HL-60 (cell line): Measurements from ENCODE around the gene CYTH1.

Experiments
- DNase-seq, 2 experiments: peaks; one replicate each; pipeline ENCODE4 v3.0.0-alpha.2; 2010 to 2020; ENCODE audit warnings: low read depth in 1 of 2, low spot score in 1 of 2
- H3K27ac ChIP-seq: fragments of 250-450 bp; sonication (Bioruptor Pico); replicated peaks from 2 replicates; pipeline ENCODE4 v1.5.1; 2020; ENCODE audit warnings: mild to moderate bottlenecking, moderate library complexity
- H3K27me3 ChIP-seq: fragments of 250-450 bp; sonication (Bioruptor Pico); 2 replicates; pipeline ENCODE4 v1.5.1; 2021; ENCODE audit warnings: mild to moderate bottlenecking, moderate library complexity; ENCODE audit not compliant: insufficient read depth, poor library complexity, severe bottlenecking
- H3K4me3 ChIP-seq: replicated peaks from 2 replicates; pipeline ENCODE4 v1.5.1; 2011; ENCODE audit warnings: mild to moderate bottlenecking, control low read depth, low read length; ENCODE audit not compliant: insufficient read depth
- CTCF ChIP-seq: IDR thresholded peaks from one replicate; pipeline ENCODE4 v1.5.1; 2011; ENCODE audit warnings: low read length, control low read depth, inconsistent platforms; ENCODE audit not compliant: insufficient read depth
- GABPA ChIP-seq: IDR thresholded peaks from 2 replicates; pipeline ENCODE4 v1.6.1; 2012; ENCODE audit warnings: low read depth
- POLR2AphosphoS5 ChIP-seq: IDR thresholded peaks from 2 replicates; pipeline ENCODE4 v1.6.1; 2012; ENCODE audit warnings: low read depth
- REST ChIP-seq: IDR thresholded peaks from 2 replicates; pipeline ENCODE4 v1.6.1; 2012; ENCODE audit warnings: low read depth; ENCODE audit not compliant: insufficient replicate concordance
- SPI1 ChIP-seq: IDR thresholded peaks from 2 replicates; pipeline ENCODE4 v1.6.1; 2012; ENCODE audit warnings: low read depth, mild to moderate bottlenecking, borderline replicate concordance

The CYTH1 gene

GRCh38 chr17:78824240-78824639 is 42.2 kb upstream of the CYTH1 start:
- no peak for DNase-seq
- no peak overlapping the region; the same call in 1 of the 2 replicates for H3K27ac ChIP-seq
- H3K4me3 ChIP-seq: no peak overlapping the region
- H3K27me3 ChIP-seq: no peaks in the 10 kb centered on the region
- TF ChIP-seq REST (no peak), CTCF (no peak), GABPA (no peak)

- TF ChIP-seq GABPA (no peak), REST (no peak), POLR2AphosphoS5 (no peak), CTCF (no peak), SPI1 (no peak)
- no peak overlapping the region for H3K27ac ChIP-seq
- H3K4me3 ChIP-seq: no peak overlapping the region
- no peaks in the 10 kb centered on the region for H3K27me3 ChIP-seq
- DNase-seq: no peak
Observed at GRCh38 chr17:78823282-78824046, 41.4 kb upstream of the CYTH1 start.

GRCh38 chr17:78822552-78822951 is 40.5 kb upstream of the CYTH1 start:
- TF ChIP-seq GABPA (no peak), SPI1 (no peak), CTCF (no peak), REST (no peak), POLR2AphosphoS5 (no peak)
- Histone ChIP-seq H3K27me3 (no peaks in the 10 kb centered on the region), H3K27ac (no peak overlapping the region), H3K4me3 (no peak overlapping the region)
- no peak for DNase-seq
